GM12878 (cell line): ENCODE measurements around the gene TMEM132C. TPM values are rescaled to one million over a fixed set of nuclear protein-coding genes. Genes with fewer than 3 reads are reported as not detected.

Source experiments
- ATAC-seq: fragments of 200-7000 bp; cut with Tn5 transposase; 3 replicates; pipeline ENCODE4 v1.9.1; 2020; ENCODE audit warnings: mild to moderate bottlenecking, moderate library complexity
- BruUV-seq: library from RNA; stranded (reverse); fragments of 400-500 nt; replicated peaks from 2 replicates; lab custom pipeline; 2021; lab: Mats Ljungman, UMichigan
- CTCF ChIA-PET: fragments of 300-600 bp; sonication (Branson Sonifier 250); formaldehyde crosslinking; extraction: SDS; loops from one replicate; lab custom pipeline; 2021; ENCODE audit warnings: inconsistent platforms; lab: Yijun Ruan, JAX
- POLR2A ChIA-PET: fragments of 350-600 bp; formaldehyde crosslinking; extraction: SDS; loops from one replicate; lab custom pipeline; 2021; ENCODE audit warnings: inconsistent platforms; lab: Charles Lee
- RAD21 ChIA-PET: fragments of 300-600 bp; sonication (Branson Sonifier 250); formaldehyde crosslinking; loops from one replicate; lab custom pipeline; 2023; ENCODE audit warnings: antibody characterized with exemption; ENCODE audit not compliant: unreplicated experiment; lab: Charles Lee
- SMC1A ChIA-PET: fragments of 300-600 bp; sonication (Branson Sonifier 250); formaldehyde crosslinking; loops from one replicate; lab custom pipeline; 2023; ENCODE audit not compliant: unreplicated experiment, uncharacterized antibody; lab: Charles Lee
- DNase-seq: peaks from one replicate; pipeline ENCODE4 v3.0.0-alpha.2; 2011; ENCODE audit warnings: low read depth, low spot score
- FAIRE-seq: peaks from 3 replicates; lab custom pipeline; 2011; peaks lifted over from hg19 to GRCh38; lab: Jason Lieb, UNC
- H2AFZ ChIP-seq: 2 replicates; pipeline ENCODE4 v1.6.0; 2011; ENCODE audit warnings: low read depth, low read length, control low read depth; ENCODE audit not compliant: control insufficient read depth
- H3K27ac ChIP-seq: 2 replicates; pipeline ENCODE4 v1.5.1; 2011; ENCODE audit warnings: control low read depth; ENCODE audit not compliant: control insufficient read depth, insufficient read depth
- H3K27me3 ChIP-seq, 2 experiments: replicated peaks in 1 of 2; 2 replicates each; pipeline versions ENCODE4 v1.6.0 to v1.6.1; 2011; ENCODE audit warnings: low read length in 1 of 2; ENCODE audit not compliant: control insufficient read depth in 2 of 2, insufficient read depth in 2 of 2
- H3K36me3 ChIP-seq, 2 experiments: 2 replicates each; pipeline ENCODE4 v1.5.1; 2011; ENCODE audit warnings: low read length in 1 of 2; ENCODE audit not compliant: control insufficient read depth in 2 of 2, insufficient read depth in 2 of 2
- H3K4me1 ChIP-seq: 2 replicates; pipeline ENCODE4 v1.6.1; 2011; ENCODE audit warnings: mild to moderate bottlenecking, low read length, moderate library complexity, mixed read lengths; ENCODE audit not compliant: control insufficient read depth, insufficient read depth
- H3K4me2 ChIP-seq: 2 replicates; pipeline ENCODE4 v1.6.0; 2011; ENCODE audit warnings: control low read depth; ENCODE audit not compliant: control insufficient read depth, insufficient read depth
- H3K4me3 ChIP-seq: fragments of 200-600 bp; sonication (generic); 2 replicates; pipeline ENCODE4 v1.5.1; 2016
- H3K79me2 ChIP-seq: 2 replicates; pipeline ENCODE4 v1.6.0; 2011; ENCODE audit warnings: low read length; ENCODE audit not compliant: control insufficient read depth, insufficient read depth
- H3K9ac ChIP-seq: 2 replicates; pipeline ENCODE4 v1.8.0; 2011; ENCODE audit warnings: low read length, control low read depth, mixed read lengths; ENCODE audit not compliant: control insufficient read depth, insufficient read depth
- H3K9me3 ChIP-seq: replicated peaks from 3 replicates; pipeline ENCODE4 v1.5.1; 2011; ENCODE audit warnings: mild to moderate bottlenecking, low read length; ENCODE audit not compliant: control insufficient read depth, insufficient read depth
- H4K20me1 ChIP-seq: 2 replicates; pipeline ENCODE4 v1.6.0; 2011; ENCODE audit not compliant: control insufficient read depth, insufficient read depth
- BCL11A ChIP-seq: IDR thresholded peaks from 2 replicates; pipeline ENCODE4 v1.6.1; 2011; ENCODE audit warnings: low read depth, low read length
- E4F1 ChIP-seq: fragments of 450-650 bp; IDR thresholded peaks from 2 replicates; pipeline ENCODE4 v1.6.1; 2018; ENCODE audit warnings: borderline replicate concordance, mild to moderate bottlenecking; ENCODE audit not compliant: partially characterized antibody
- EP300 ChIP-seq, 2 experiments: fragments of 150-350 bp in 1 of 2; IDR thresholded peaks; 2 replicates each; pipeline ENCODE4 v1.6.1; 2011 to 2012; ENCODE audit warnings: low read depth in 2 of 2, low read length in 2 of 2, borderline replicate concordance in 1 of 2, improper control_type of control experiment in 1 of 2, inconsistent platforms in 1 of 2; ENCODE audit not compliant: control insufficient read depth in 1 of 2
- FOS ChIP-seq: IDR thresholded peaks from 3 replicates; pipeline ENCODE4 v1.6.1; 2011; ENCODE audit warnings: borderline replicate concordance; ENCODE audit not compliant: insufficient read length; ENCODE audit errors: extremely low read depth
- HDGF ChIP-seq: fragments of 450-650 bp; IDR thresholded peaks from 2 replicates; pipeline ENCODE4 v1.6.1; 2016; ENCODE audit warnings: antibody characterized with exemption
- LARP7 ChIP-seq: fragments of 450-650 bp; IDR thresholded peaks from 2 replicates; pipeline ENCODE4 v1.6.1; 2017; ENCODE audit warnings: mild to moderate bottlenecking
- NRF1 ChIP-seq: conservative IDR thresholded peaks from 2 replicates; pipeline ENCODE4 v1.6.1; 2011; ENCODE audit warnings: mild to moderate bottlenecking, low read depth, low read length, improper control_type of control experiment
- SIX5 ChIP-seq: IDR thresholded peaks from 2 replicates; pipeline ENCODE4 v1.6.1; 2011; ENCODE audit warnings: mild to moderate bottlenecking, low read depth, low read length, moderate library complexity; ENCODE audit not compliant: severe bottlenecking
- SP1 ChIP-seq: IDR thresholded peaks from one replicate; pipeline ENCODE4 v1.6.1; 2011; ENCODE audit warnings: low read depth, low read length
- TARDBP ChIP-seq: IDR thresholded peaks from 2 replicates; pipeline ENCODE4 v1.6.1; 2016; ENCODE audit warnings: borderline replicate concordance
- TBL1XR1 ChIP-seq: IDR thresholded peaks from 2 replicates; pipeline ENCODE4 v1.6.1; 2012; ENCODE audit warnings: low read depth, low read length, improper control_type of control experiment
- ZBED1 ChIP-seq: IDR thresholded peaks from 2 replicates; pipeline ENCODE4 v1.6.1; 2016; ENCODE audit warnings: borderline replicate concordance
- WGBS: methylation state at CpG from one replicate; pipeline ENCODE4 v1.1.6; 2016; ENCODE audit warnings: low lambda C conversion rate; ENCODE audit not compliant: insufficient replicate concordance, insufficient coverage; ENCODE audit errors: missing lambda C conversion rate; 5-methylcytosine and 5-hydroxymethylcytosine counted together
- in situ Hi-C: fragments of 300-500 bp; cut with MboI; formaldehyde crosslinking; loops from 9 replicates; pipeline ENCODE4 v1.14.3; 2018; ENCODE audit warnings: mixed read lengths
- intact Hi-C: fragments of 100-400 bp; cut with micrococcal nuclease; formaldehyde crosslinking; loops from one replicate; pipeline ENCODE4 v1.14.2; 2022; ENCODE audit not compliant: unreplicated experiment
- polyA plus RNA-seq, 11 experiments: library from polyadenylated mRNA; depleted of rRNA in 4 of 11; unstranded in 6 of 11; stranded (reverse) in 5 of 11; fragments of >200 nt; fragmentation: Nextera tagmentation in 4 of 11; fragmentation: Illumina TruSeq in 1 of 11; extraction: Ambion mirVana in 4 of 11; extraction: Trizol in 1 of 11; gene quantifications; 1 replicate in 1 of 11; 2 replicates in 10 of 11; pipeline versions ENCODE4 v1.2.1 to v1.2.3, GENCODE V29; 2011 to 2016; ENCODE audit warnings: inconsistent platforms in 2 of 11, missing spikeins in 2 of 11, low read depth in 1 of 11
- total RNA-seq, 4 experiments: library from RNA; depleted of rRNA in 3 of 4; stranded (reverse); fragments of >200 nt in 3 of 4; fragmentation: Illumina TruSeq in 1 of 4; extraction: Trizol in 1 of 4; gene quantifications; 2 replicates each; pipeline versions ENCODE4 v1.2.1 to v1.2.3, GENCODE V29; 2013 to 2021
- TF ChIP-seq, protein P1 (sequence below): fragments of 450-650 bp; IDR thresholded peaks from 2 replicates; pipeline ENCODE4 v1.6.1; 2014; ENCODE audit warnings: mild to moderate bottlenecking

TMEM132C gene
- total and polyA plus RNA-seq, 10 of the 15 experiments (the other 5 are each of a cell fraction or from before 2014, with no cell fraction given), result not detected

GRCh38 chr12:128305336-128305892 lies 38.4 kb downstream of the TMEM132C start:
- ChIA-PET POLR2A (no interaction called here), RAD21 (no interaction called here), CTCF (no interaction called here)
- Histone ChIP-seq H4K20me1 (no peaks in the 10 kb centered on the region), H3K27ac (no peak overlapping the region), H3K9ac (no peak overlapping the region), H3K36me3 (no peaks in the 10 kb centered on the region), H3K79me2 (no peaks in the 10 kb centered on the region)
- no peak for TF ChIP-seq TARDBP
- TF ChIP-seq, all 136 proteins: peak for 0
- no peak for FAIRE-seq
- no TSS peak for BruUV-seq
- intact Hi-C loops, result no loop called here
- no peak for ATAC-seq
- H3K4me3 ChIP-seq, result no peak overlapping the region
- no peaks in the 10 kb centered on the region for H3K4me1 ChIP-seq
- 47% methylated on average over 10 of the region's 10 CpGs for WGBS
- H3K9me3 ChIP-seq, result no peaks in the 10 kb centered on the region
- H3K27me3 ChIP-seq, result no peaks in the 10 kb centered on the region
- SMC1A ChIA-PET, result no interaction called here
- no peak overlapping the region for H2AFZ ChIP-seq
- no peak for DNase-seq
- in situ Hi-C loops, result no loop called here
- no peak overlapping the region for H3K4me2 ChIP-seq

DNA sequence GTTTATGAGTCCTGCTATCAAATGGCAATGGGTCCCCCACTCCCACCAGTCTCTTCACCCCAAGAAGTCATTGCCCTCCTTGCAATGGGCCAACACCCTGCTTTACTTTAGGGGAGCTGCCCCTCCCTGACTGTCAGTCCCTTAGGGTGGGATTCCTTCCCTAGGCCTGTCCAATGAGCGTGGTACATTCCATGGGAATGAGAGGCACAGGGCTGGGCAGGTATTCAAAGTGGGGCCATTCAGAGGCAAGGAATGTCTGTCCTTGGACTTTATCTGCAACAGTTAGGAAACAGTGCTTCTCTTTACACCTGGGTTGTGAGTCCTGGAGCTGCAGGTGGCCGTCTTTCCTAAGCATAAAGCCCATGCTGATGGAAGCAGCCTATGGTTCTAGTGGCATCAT lies 40.8 kb downstream of the TMEM132C start:
- SMC1A ChIA-PET, result no interaction called here

More for the DNA sequence above, 40.8 kb downstream of the TMEM132C start:
- H3K4me2 ChIP-seq, result no peak overlapping the region
- no TSS peak for BruUV-seq
- in situ Hi-C loops, result no loop called here
- intact Hi-C loops, result no loop called here
- H3K79me2 ChIP-seq, result no peaks in the 10 kb centered on the region
- H3K9me3 ChIP-seq, result no peaks in the 10 kb centered on the region
- H3K27me3 ChIP-seq, result no peaks in the 10 kb centered on the region
- no peak for FAIRE-seq
- H3K36me3 ChIP-seq, result no peaks in the 10 kb centered on the region
- H3K4me3 ChIP-seq, result no peak overlapping the region
- H2AFZ ChIP-seq, result no peak overlapping the region
- no peak for ATAC-seq
- 0% methylated on average over 2 of the region's 2 CpGs for WGBS
- H4K20me1 ChIP-seq, result no peaks in the 10 kb centered on the region
- no peak for DNase-seq
- RAD21 ChIA-PET, result no interaction called here
- CTCF ChIA-PET, result interaction anchor here (0.6 kb wide), 1 partner anchor 83 kb away, joined by 3 read pairs; no protein-coding TSS in a partner anchor
- TF ChIP-seq NRF1 (no peak), TBL1XR1 (no peak), HDGF (no peak), SIX5 (no peak), SP1 (no peak), BCL11A (no peak), E4F1 (no peak), ZBED1 (no peak), FOS (no peak), LARP7 (no peak), EP300 (IDR thresholded peaks at IDR 0.05; ENCODE audit: borderline replicate concordance in 1 of 2, control insufficient read depth in 1 of 2, low read depth in 2 of 2, low read length in 2 of 2) (no peak)
- TF ChIP-seq, protein P1, sequence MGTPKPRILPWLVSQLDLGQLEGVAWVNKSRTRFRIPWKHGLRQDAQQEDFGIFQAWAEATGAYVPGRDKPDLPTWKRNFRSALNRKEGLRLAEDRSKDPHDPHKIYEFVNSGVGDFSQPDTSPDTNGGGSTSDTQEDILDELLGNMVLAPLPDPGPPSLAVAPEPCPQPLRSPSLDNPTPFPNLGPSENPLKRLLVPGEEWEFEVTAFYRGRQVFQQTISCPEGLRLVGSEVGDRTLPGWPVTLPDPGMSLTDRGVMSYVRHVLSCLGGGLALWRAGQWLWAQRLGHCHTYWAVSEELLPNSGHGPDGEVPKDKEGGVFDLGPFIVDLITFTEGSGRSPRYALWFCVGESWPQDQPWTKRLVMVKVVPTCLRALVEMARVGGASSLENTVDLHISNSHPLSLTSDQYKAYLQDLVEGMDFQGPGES, result no peak
- TF ChIP-seq, all 136 proteins: peak for 0
- H3K27ac ChIP-seq, result no peak overlapping the region
- no peaks in the 10 kb centered on the region for H3K4me1 ChIP-seq
- no peak overlapping the region for H3K9ac ChIP-seq
- POLR2A ChIA-PET, result no interaction called here
